Measurements from ENCODE around the gene FCHSD1. TPM values are rescaled to one million over a fixed set of nuclear protein-coding genes. Genes with fewer than 3 reads are reported as not detected.

Gene FCHSD1
- total RNA-seq, 1 donor: 22.4 TPM

DNA sequence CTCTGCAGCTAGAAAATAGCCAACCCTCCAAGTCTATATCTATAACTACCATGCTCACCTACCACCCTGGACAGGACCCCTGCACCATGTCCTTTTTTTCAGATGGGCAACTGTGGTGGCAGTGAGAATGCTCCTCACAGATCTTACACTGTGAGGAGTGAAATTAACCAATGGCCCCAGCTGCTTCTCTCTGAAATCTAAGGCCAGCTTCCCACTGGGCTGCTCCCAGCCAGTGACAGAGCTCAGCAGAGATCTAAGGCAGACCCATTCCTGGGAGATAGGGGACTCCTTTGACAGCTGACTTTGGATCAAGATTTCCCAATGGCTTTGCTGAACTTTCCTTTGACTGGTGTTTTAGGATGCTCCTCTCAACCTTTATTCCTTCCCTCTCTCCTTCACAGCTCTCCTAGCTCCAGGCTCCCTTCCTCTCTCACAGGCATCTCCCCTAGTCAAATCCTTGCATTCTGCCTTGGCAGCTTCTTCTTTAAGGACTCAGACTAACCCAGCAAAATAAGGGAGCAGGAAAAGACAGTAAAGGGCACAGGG lies 32.5 kb upstream of the FCHSD1 start:
- Histone ChIP-seq H3K27ac (ENCODE audit: low read depth, low read length) (no peak overlapping the region), H3K4me1 (ENCODE audit: insufficient read depth, low read length) (peaks cover 15% of the 10 kb centered on the region), H3K36me3 (ENCODE audit: insufficient read depth, low read length) (no peaks in the 10 kb centered on the region), H2AFZ (ENCODE audit: low read length) (no peak overlapping the region), H3K9me3 (ENCODE audit: low read depth, low read length) (no peaks in the 10 kb centered on the region), H3K4me2 (ENCODE audit: insufficient read depth, low read length) (no peak overlapping the region), H3K4me3 (ENCODE audit: insufficient read depth, low read length) (no peak overlapping the region), H4K20me1 (ENCODE audit: insufficient read depth, low read length) (no peaks in the 10 kb centered on the region), H3K79me2 (ENCODE audit: insufficient read depth, low read length) (no peaks in the 10 kb centered on the region), H3K27me3 (ENCODE audit: insufficient read depth, low read length) (no peaks in the 10 kb centered on the region)
- TF ChIP-seq, protein P1, sequence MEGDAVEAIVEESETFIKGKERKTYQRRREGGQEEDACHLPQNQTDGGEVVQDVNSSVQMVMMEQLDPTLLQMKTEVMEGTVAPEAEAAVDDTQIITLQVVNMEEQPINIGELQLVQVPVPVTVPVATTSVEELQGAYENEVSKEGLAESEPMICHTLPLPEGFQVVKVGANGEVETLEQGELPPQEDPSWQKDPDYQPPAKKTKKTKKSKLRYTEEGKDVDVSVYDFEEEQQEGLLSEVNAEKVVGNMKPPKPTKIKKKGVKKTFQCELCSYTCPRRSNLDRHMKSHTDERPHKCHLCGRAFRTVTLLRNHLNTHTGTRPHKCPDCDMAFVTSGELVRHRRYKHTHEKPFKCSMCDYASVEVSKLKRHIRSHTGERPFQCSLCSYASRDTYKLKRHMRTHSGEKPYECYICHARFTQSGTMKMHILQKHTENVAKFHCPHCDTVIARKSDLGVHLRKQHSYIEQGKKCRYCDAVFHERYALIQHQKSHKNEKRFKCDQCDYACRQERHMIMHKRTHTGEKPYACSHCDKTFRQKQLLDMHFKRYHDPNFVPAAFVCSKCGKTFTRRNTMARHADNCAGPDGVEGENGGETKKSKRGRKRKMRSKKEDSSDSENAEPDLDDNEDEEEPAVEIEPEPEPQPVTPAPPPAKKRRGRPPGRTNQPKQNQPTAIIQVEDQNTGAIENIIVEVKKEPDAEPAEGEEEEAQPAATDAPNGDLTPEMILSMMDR (IDR thresholded peaks at IDR 0.05; ENCODE audit: extremely low read depth, low read depth, low read length): no peak
- DNase-seq (ENCODE audit: insufficient read length, low spot score, missing footprints): peak; percentile 68

DNA sequence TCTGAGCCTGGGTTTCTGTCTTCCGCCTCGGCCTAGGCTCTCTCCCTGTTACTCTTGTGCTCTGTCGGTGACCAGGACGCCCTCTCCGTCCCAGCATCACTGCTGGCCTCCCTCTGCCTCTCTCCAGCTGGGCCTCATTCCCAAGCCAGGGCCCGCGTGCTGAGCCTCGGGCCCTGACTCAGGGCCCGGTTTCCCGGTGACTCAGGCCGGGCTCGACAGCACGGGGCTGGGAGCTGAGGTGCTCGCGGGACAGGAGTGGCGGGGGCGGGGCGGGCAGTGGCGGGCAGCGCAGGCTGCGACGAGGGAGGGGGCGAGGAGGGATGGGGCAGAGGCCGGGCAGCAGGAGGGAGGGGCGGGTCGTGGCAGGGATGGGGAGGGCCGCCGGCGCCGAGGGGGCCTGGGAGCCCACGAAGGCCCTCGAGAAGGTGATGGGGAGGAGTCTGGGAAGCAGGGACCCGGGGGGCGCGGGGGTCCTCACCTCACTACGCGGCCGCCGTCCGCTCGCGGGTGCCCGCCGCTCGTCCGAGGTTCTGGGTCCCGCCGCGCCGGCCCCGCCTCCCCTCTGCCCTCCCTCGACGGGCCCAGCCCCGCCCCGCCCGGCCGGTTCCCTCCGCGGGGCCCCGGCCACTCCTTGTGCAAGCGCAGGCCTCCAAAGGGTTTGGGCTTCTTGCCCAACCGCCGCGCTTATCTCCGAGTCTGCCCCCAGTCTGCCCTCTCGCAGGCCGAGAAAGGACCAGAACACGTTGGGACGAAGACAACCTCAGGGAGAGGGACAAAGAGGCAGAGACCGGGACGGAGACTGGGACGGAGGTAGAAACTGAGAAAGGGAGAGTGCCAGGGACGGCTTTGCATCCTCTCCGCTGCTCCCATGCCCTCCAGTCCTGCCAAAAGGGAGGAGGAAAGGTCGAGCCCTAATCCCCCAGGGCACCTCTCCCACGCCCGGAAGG lies 30.8 kb upstream of the FCHSD1 start, which contains the start of gene ARAP3:
Gene ARAP3, minus strand, starts transcription at position 536 of the 947 bp plus-strand sequence. CDS start 1,744 bp downstream, outside the sequence.
- peak within 1 kb of the TSS; percentile 60 for H3K27ac ChIP-seq (ENCODE audit: low read depth, low read length)

DNA sequence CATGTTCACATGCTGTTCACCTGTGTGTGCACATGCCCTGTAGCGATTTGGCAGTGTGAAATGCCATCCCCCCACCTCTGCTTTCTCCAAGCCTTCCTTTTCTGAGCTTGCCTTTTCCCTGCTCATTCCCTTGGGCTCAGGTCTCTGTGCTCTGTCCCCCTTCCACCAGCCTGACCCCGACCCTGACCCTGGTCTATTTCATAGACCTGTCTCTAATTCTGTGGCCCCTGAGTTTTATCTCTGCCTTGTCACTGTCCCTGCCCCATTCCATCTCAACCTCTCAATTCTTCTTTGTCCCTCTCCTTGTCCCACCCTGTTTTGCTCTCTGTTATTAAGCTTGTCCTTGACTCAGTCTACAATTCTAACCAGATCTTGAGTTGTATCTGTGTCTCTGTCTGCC lies 30.1 kb upstream of the FCHSD1 start:
- peak overlapping the region; percentile 53 for H2AFZ ChIP-seq (ENCODE audit: low read length)
- H3K4me3 ChIP-seq (ENCODE audit: insufficient read depth, low read length): peak overlapping the region; percentile 55
- TF ChIP-seq, protein P1 (IDR thresholded peaks at IDR 0.05; ENCODE audit: extremely low read depth, low read depth, low read length): no peak

More for the DNA sequence above, 30.8 kb upstream of the FCHSD1 start, which contains the start of gene ARAP3:
- Histone ChIP-seq H3K79me2 (ENCODE audit: insufficient read depth, low read length) (no peaks in the 10 kb centered on the region), H3K27me3 (ENCODE audit: insufficient read depth, low read length) (no peaks in the 10 kb centered on the region), H4K20me1 (ENCODE audit: insufficient read depth, low read length) (no peaks in the 10 kb centered on the region), H3K4me3 (ENCODE audit: insufficient read depth, low read length) (peak within 1 kb of the TSS; percentile 55), H3K4me2 (ENCODE audit: insufficient read depth, low read length) (peak within 1 kb of the TSS; percentile 69), H3K4me1 (ENCODE audit: insufficient read depth, low read length) (peaks cover 15% of the 10 kb centered on the region), H3K36me3 (ENCODE audit: insufficient read depth, low read length) (no peaks in the 10 kb centered on the region), H2AFZ (ENCODE audit: low read length) (peak within 1 kb of the TSS; percentile 91), H3K9me3 (ENCODE audit: low read depth, low read length) (no peaks in the 10 kb centered on the region)
- TF ChIP-seq, protein P1 (IDR thresholded peaks at IDR 0.05; ENCODE audit: extremely low read depth, low read depth, low read length): no peak
- DNase-seq (ENCODE audit: insufficient read length, low spot score, missing footprints): peak; percentile 98

DNA sequence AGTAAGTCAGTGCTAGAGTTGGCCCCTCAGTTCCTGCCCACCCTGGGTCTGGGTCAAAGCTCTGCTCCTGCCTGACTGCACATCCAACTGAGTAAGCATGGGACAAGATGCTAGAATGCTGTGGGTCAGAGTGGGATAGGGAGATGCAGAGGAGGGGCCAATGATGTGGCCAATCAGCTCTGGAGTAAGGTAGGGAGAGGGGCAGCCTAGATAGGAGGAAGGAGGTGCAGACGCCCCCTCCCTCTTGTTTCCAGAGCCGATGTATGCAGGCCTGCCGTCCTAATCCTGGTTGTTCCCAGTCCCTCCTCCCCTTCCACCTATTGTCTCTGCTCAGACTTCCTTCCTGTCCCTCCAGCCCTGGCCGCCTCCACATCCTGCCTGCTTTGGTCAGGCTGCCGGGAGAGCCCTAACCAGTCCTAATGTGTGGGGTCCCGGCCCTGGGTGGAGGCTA lies 29.6 kb upstream of the FCHSD1 start:
- Histone ChIP-seq H2AFZ (ENCODE audit: low read length) (peak overlapping the region; percentile 34), H3K9me3 (ENCODE audit: low read depth, low read length) (no peaks in the 10 kb centered on the region), H3K36me3 (ENCODE audit: insufficient read depth, low read length) (no peaks in the 10 kb centered on the region), H3K4me1 (ENCODE audit: insufficient read depth, low read length) (peaks cover 15% of the 10 kb centered on the region), H3K79me2 (ENCODE audit: insufficient read depth, low read length) (no peaks in the 10 kb centered on the region), H3K4me3 (ENCODE audit: insufficient read depth, low read length) (peak overlapping the region; percentile 55), H4K20me1 (ENCODE audit: insufficient read depth, low read length) (no peaks in the 10 kb centered on the region), H3K27me3 (ENCODE audit: insufficient read depth, low read length) (no peaks in the 10 kb centered on the region), H3K4me2 (ENCODE audit: insufficient read depth, low read length) (peak overlapping the region; percentile 69), H3K27ac (ENCODE audit: low read depth, low read length) (peak overlapping the region; percentile 60)
- TF ChIP-seq, protein P1 (IDR thresholded peaks at IDR 0.05; ENCODE audit: extremely low read depth, low read depth, low read length): no peak
- peak; percentile 91 for DNase-seq (ENCODE audit: insufficient read length, low spot score, missing footprints)

More for the DNA sequence above, 30.1 kb upstream of the FCHSD1 start:
- no peaks in the 10 kb centered on the region for H3K27me3 ChIP-seq (ENCODE audit: insufficient read depth, low read length)
- H4K20me1 ChIP-seq (ENCODE audit: insufficient read depth, low read length): no peaks in the 10 kb centered on the region
- peak overlapping the region; percentile 60 for H3K27ac ChIP-seq (ENCODE audit: low read depth, low read length)
- H3K4me2 ChIP-seq (ENCODE audit: insufficient read depth, low read length): peak overlapping the region; percentile 69
- H3K36me3 ChIP-seq (ENCODE audit: insufficient read depth, low read length): no peaks in the 10 kb centered on the region
- H3K4me1 ChIP-seq (ENCODE audit: insufficient read depth, low read length): peaks cover 15% of the 10 kb centered on the region
- H3K79me2 ChIP-seq (ENCODE audit: insufficient read depth, low read length): no peaks in the 10 kb centered on the region
- no peak for DNase-seq (ENCODE audit: insufficient read length, low spot score, missing footprints)
- no peaks in the 10 kb centered on the region for H3K9me3 ChIP-seq (ENCODE audit: low read depth, low read length)

Measured in osteoblast (primary cell).